ENCODE measurements around the gene RHBDL1. TPM values are rescaled to one million over a fixed set of nuclear protein-coding genes. Genes with fewer than 3 reads are reported as not detected.

The RHBDL1 gene
- total and polyA plus RNA-seq, 9 of the 15 experiments (the other 6 are each of a cell fraction or from before 2014, with no cell fraction given) = 0.03 to 5.6 (median 1.3) TPM; not detected in 1

DNA sequence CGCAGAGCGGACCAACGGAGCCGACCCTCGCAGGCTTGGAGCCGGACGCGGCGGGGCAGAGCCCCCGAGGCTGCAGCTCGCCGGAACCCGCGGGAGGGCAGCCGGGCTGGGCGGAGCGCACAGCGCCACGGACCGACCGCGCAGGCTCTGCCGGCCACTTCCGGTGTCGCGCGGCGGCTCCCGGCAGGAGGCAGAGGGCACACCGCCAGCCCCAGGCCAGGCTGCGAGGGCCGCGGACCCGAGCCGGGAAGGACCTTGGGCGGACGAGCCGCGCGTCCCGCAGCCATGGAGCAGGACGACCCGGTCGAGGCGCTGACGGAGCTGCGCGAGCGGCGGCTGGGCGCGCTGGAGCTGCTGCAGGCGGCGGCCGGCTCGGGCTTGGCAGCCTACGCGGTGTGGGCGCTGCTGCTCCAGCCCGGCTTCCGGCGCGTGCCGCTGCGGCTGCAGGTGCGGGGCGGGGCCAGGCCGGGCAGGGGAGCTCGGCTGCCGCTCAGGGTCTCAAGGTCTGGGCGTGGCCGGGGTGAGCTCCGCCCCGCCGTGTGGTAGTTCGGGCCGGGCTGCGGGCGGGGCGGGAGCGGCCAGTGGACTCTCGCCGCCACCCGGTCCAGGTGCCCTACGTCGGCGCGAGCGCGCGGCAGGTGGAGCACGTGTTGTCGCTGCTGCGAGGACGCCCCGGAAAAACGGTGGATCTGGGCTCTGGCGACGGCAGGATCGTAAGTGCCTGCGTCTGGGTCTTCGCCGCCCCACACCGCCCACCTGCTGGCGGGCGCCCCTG, 45.7 kb downstream of the RHBDL1 start, which contains the start of gene ANTKMT (continued):
- TF ChIP-seq NRF1 (conservative IDR thresholded peaks at IDR 0.05 in 1 of 2, IDR thresholded peaks at IDR 0.05 in 1 of 2) (peak; percentile 78 to 84; a peak in 3 of 4 replicates), ZNF354B (CRISPR knock-in tag; IDR thresholded peaks at IDR 0.05) (no peak), SOX6 (IDR thresholded peaks at IDR 0.05) (peak; percentile 56; the same call in 1 of the 2 replicates), CREB1 (IDR thresholded peaks at IDR 0.05) (peak; percentile 82), CREB1 (CRISPR knock-in tag; IDR thresholded peaks at IDR 0.05) (no peak), XRCC5 (IDR thresholded peaks at IDR 0.05; ENCODE audit: low read depth, low read length) (no peak), SREBF1 (IDR thresholded peaks at IDR 0.05; ENCODE audit: borderline replicate concordance, low read depth, low read length) (no peak), ZEB2 (IDR thresholded peaks at IDR 0.05) (peak; percentile 80), PTRF (tag; IDR thresholded peaks at IDR 0.05) (no peak), ZNF12 (CRISPR knock-in tag; IDR thresholded peaks at IDR 0.05) (no peak), ZNF764 (CRISPR knock-in tag; IDR thresholded peaks at IDR 0.05; ENCODE audit: low read depth) (no peak), HMG20A (CRISPR knock-in tag; conservative IDR thresholded peaks at IDR 0.05) (no peak), CAMTA2 (CRISPR knock-in tag; conservative IDR thresholded peaks at IDR 0.05) (0 out of 2 replicates have a peak, but pooled peaks have one; percentile 15), TCFL5 (CRISPR knock-in tag; conservative IDR thresholded peaks at IDR 0.05) (no peak), ELF1 (tag; IDR thresholded peaks at IDR 0.05) (peak; percentile 89), ZNF586 (CRISPR knock-in tag; conservative IDR thresholded peaks at IDR 0.05) (no peak), PHB (CRISPR knock-in tag; IDR thresholded peaks at IDR 0.05) (no peak), MCM2 (IDR thresholded peaks at IDR 0.05; ENCODE audit: low read depth) (no peak), ZNF347 (CRISPR knock-in tag; IDR thresholded peaks at IDR 0.05; ENCODE audit: low read depth) (no peak), CHD4 (IDR thresholded peaks at IDR 0.05; ENCODE audit: insufficient read depth, insufficient replicate concordance, low read depth, low read length, poor library complexity, severe bottlenecking) (no peak), TCF7L2 (IDR thresholded peaks at IDR 0.05; ENCODE audit: low read depth, low read length) (no peak), ZKSCAN8 (CRISPR knock-in tag; IDR thresholded peaks at IDR 0.05) (no peak), ZNF584 (CRISPR knock-in tag; IDR thresholded peaks at IDR 0.05; ENCODE audit: low read depth) (no peak), TSC22D4 (tag; IDR thresholded peaks at IDR 0.05) (no peak)
- TF ChIP-seq, protein P1, sequence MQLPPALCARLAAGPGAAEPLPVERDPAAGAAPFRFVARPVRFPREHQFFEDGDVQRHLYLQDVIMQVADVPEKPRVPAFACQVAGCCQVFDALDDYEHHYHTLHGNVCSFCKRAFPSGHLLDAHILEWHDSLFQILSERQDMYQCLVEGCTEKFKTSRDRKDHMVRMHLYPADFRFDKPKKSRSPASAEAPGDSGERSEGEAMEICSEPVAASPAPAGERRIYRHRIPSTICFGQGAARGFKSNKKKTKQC (CRISPR knock-in tag; IDR thresholded peaks at IDR 0.05) = 0 out of 2 replicates have a peak, but pooled peaks have one; percentile 46
- TF ChIP-seq, protein P2, sequence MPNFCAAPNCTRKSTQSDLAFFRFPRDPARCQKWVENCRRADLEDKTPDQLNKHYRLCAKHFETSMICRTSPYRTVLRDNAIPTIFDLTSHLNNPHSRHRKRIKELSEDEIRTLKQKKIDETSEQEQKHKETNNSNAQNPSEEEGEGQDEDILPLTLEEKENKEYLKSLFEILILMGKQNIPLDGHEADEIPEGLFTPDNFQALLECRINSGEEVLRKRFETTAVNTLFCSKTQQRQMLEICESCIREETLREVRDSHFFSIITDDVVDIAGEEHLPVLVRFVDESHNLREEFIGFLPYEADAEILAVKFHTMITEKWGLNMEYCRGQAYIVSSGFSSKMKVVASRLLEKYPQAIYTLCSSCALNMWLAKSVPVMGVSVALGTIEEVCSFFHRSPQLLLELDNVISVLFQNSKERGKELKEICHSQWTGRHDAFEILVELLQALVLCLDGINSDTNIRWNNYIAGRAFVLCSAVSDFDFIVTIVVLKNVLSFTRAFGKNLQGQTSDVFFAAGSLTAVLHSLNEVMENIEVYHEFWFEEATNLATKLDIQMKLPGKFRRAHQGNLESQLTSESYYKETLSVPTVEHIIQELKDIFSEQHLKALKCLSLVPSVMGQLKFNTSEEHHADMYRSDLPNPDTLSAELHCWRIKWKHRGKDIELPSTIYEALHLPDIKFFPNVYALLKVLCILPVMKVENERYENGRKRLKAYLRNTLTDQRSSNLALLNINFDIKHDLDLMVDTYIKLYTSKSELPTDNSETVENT (CRISPR knock-in tag; IDR thresholded peaks at IDR 0.05) = peak; percentile 80
- TF ChIP-seq, protein P3, sequence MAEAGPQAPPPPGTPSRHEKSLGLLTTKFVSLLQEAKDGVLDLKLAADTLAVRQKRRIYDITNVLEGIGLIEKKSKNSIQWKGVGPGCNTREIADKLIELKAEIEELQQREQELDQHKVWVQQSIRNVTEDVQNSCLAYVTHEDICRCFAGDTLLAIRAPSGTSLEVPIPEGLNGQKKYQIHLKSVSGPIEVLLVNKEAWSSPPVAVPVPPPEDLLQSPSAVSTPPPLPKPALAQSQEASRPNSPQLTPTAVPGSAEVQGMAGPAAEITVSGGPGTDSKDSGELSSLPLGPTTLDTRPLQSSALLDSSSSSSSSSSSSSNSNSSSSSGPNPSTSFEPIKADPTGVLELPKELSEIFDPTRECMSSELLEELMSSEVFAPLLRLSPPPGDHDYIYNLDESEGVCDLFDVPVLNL (CRISPR knock-in tag; IDR thresholded peaks at IDR 0.05; ENCODE audit: low read depth) = 0 out of 2 replicates have a peak, but pooled peaks have one; percentile 36

Data from K562 (cell line).